HT1080 (cell line): Measurements from ENCODE around the gene QARS1. TPM values are rescaled to one million over a fixed set of nuclear protein-coding genes. Genes with fewer than 3 reads are reported as not detected.

Source experiments
- DNase-seq: peaks from one replicate; pipeline ENCODE4 v3.0.0-alpha.2; 2015; ENCODE audit warnings: low read depth
- polyA plus RNA-seq, 2 experiments: library from polyadenylated mRNA; depleted of rRNA; stranded (reverse); fragments of >200 nt; gene quantifications; 2 replicates each; pipeline ENCODE4 v1.2.3, GENCODE V29; 2015
- total RNA-seq: library from RNA; depleted of rRNA; stranded (reverse); fragments of >200 nt; shearing (Covaris generic); gene quantifications from 2 replicates; pipeline ENCODE4 v1.2.3, GENCODE V29; 2014; rRNA removed

QARS1 gene
- 233 and 324 TPM in 2 replicates for total RNA-seq
- polyA plus RNA-seq (2015; cell fraction: cytosol; rRNA removed) = 166 and 176 TPM in 2 replicates
- polyA plus RNA-seq (2015; cell fraction: nucleus; rRNA removed) = 533 and 557 TPM in 2 replicates

DNA sequence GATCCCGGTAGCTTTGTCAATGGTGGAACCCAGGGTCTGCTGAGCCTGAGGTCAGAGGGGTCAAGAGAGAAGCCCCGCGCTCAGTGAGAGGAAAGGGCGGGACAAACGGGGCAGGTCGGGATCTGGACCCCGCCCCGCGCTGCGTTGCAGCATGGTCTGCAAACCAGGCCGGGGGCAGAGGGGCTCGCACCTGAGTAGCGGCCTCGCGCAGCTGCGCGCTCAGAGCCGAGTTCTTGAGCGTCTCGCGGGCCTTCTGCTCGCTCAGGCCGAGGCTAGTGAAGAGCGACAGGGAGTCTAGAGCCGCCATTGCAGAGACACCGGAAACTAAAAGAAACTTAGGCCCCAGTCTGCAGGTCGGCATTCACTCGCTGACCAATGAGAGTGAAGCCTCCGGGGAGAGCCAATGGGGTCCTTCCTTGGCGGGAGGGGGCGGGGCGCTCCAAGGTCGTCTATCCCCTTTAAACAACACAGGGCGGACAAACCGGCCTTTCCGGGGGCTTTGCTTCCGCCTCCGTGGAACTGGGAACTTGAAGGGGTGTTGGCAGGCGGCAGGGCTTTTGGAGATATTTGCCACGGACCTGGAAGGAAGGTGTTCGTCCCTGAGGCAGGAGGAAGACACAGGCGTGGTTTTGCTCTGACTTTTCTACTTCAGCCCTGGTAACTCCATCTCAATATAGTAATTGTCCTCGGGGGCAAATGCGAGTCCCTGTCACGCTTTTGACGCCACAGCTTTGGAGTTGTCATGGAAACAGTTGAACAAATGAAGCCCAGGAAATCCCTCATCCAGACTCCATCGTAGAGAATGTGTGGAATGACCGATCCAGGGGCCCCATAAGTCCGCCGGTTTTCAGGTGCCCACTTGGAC, at the start of gene QARS1:
QARS1 (minus strand) TSS at position 331 of the 865 bp plus-strand sequence; CDS start at position 307, 24 bp downstream.
- DNase-seq = peak; percentile 92

DNA sequence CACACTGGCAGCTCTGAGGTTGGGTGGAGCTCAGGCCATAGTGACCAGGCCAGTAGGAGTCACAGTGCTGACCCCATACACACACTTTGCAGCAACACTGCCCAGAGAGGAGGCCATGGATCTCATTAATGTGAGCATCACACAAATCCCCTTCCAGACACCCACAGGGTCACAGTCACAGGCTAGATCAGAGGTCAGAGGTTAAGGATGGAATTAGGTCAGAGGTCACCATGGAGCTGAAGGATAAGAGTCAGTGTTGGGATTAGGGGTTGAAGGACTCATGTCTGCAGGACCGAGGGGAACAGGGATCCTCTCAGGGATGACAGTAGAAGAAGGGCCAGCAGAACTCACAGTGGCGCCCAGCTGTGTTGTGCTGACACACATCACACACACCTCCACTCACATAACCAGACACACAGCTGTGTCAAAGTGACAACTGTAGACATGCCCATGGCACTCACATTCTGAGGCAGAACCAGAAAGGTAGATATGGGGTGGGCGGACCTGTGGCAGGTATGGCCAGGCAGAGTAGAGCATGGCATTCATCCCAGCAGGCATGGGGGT, 48.9 kb upstream of the QARS1 start:
- no peak for DNase-seq

DNA sequence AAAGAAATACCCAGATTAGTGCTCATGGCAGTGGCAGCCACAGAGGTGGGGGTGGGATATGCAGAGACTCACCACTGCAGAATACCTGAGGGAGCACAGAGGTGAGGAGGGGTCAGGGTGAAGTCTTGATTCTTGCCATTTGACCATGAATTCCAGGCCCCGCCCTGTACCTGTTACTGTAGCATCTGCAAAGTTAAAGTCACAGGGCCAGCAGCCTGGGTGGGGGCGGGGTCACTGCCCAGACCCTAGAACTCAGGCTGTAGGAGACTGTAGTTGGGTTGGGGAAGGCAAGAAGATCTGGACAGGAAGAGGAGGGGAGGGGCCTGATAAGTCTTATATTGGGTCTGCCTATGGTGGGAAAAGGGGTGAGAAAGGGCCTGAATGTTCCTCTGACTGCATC, 47.1 kb upstream of the QARS1 start:
- no peak for DNase-seq

DNA sequence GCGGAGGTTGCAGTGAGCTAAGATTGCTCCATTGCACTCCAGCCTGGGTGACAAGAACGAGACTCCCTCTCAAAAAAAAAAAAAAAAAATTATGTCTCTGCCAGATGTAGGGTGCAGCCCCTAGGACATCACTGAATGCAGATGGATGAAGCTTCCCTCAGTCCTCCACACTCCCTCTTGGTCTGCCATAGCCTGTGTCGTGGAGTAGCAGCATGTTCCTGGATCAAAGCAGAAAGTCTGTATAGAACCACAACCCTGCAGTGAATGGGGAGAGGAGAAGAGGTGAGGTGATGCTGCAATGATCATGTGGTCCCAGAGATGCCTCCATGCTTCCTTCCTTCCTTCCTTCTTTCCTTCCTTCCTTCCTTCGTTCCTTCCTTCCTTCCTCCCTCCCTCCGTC, 43.6 kb upstream of the QARS1 start:
- DNase-seq = no peak

DNA sequence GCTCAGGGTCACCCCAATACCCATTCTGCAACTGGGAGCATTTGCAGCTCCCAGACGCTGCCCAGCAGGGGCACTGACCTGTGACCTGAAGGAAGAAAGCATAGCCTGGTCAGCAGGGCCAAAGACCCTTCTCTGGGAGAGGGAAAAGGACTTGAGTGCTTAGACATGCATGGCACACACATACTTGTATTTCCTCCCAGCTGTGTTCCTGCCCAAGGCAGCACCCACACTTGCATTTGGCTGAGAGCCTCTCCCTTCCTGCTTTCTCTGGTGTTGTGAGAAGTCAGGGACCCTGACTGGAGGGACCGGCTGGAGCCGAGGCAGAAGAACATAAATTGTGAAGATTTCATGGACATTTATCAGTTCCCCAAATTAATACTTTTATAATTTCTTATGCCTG, 35.5 kb upstream of the QARS1 start:
- no peak for DNase-seq

DNA sequence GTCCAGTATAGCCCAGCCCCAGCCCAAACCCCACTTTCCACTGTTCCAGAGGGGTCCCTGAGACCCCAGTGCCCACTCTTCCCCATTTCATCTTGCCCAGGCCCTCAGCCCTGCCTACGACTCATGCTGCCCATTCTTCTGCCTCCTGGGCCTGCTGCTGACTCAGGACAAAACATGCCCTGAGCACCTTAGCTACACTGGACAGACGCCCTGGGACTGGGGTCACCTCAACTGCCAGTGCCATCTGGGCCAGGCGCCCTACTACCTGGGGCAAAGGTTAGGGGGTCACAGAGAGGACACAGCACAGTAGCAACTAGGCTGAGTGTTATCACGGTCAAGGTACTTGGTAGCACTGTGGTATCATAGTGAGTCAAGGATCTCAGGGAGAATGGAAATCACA, 30.9 kb upstream of the QARS1 start:
- no peak for DNase-seq

DNA sequence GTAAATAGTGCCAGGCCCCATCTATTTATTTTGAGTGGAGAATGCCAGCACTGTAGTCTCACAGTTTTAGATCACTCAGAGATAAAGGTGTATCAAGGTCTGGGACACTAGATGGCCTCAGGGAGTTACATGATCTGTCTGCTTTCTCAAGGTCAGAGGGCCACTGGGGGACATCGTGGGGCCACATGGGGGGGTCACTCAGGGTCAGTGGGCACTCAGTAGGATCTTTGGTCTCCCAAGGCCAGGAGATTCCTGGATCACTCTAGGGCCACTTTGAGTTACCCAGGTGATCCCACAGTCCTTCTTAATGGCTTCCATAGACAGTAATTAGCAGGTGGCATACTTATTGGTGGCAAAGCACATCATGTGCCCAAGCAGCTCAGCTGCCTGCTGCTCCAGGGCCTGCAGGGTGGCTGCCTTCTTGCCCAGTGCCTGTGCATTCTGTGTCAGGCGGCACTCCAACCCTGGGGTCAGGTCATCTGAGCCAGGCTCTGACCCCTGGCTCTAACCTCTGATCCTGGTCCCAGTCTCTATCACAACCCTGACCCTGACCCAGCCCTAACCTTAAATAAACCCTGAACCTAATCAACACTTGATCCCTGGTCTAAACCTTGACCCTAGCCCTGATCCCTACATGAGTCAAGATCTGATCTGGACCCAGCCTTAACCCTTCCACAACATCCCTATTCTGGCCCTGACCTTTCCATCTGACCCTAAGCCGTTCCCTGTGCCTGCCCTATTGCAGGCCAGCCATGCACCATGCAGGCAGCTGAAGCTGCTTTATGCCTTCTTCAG, 30.1 kb upstream of the QARS1 start:
- DNase-seq = no peak

DNA sequence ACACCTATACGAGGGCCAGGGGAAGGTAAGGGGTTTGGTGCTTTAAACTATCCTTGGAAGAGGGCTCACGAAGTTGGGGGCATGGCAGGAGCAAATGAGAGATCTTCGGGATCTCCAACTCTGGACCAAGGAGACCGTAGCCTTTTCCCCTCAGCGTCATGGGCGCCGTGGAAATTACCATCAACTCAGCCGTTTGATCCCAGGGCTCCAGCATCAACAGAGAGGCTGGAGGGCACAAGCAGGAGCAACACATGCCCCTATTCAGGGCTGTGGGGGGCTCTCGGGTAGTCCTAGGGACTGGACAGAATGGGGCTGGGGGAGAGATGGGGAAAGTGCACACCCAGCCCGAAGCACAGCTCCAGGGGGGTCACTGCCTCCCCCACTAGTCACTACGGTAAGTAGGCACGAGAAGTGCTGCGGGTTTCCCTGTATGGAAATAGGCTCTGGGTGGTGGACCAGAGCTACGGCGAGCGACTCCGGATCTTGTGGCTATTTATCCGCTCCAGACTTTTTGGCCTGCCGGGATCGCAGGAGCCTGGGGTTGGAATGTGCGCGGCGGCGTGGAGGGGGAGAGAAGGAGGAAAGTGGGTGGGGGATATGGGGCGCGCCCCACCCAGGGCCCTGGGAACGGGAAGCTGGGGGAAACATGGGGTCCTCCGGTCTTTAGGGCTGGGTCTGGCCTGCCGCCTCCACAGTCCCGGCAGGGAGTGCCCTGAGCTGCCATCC, 28.8 kb upstream of the QARS1 start:
- DNase-seq = peak; percentile 89

DNA sequence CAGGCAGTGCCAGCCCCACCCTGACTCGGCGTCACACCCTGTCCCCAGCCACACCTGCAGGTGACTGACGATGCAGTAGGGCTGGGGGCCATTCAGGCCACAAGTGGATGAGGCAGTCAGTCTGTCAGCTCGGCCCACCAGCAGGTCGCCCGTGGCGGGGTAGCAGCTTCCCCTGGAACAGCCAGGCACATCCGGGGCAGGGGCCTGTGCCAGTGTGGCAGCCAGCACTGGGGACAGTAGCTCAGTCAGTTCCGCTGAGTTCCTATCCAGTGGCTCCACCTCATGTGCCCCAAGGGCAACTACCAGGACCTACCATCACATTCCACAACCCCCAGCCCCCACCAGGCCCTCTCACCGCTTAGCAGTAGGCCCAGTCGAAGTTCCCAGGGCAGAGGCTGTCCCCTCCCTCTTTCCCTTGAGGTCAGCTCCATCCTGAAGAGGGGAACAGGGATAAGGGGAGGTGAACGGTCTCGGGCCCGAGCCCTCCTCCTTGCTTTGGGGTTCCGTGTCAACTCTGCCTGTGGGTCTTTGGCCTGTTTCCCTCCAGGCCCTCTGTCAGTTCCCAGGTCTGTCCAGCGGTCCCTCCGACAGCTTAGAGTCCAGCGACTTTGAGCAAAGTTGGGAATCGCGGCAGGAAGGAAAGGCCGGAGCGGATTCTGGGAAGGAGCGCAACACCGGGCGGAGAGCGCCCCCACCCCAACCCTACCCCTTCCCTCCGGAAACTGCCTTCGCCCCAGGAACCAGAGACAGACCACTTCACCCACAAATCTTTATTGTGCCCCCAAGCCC, 28.1 kb upstream of the QARS1 start, which contains the start of gene LAMB2:
LAMB2 (minus strand) TSS at position 614 of the 789 bp plus-strand sequence; CDS start at position 431, 183 bp downstream.
- peak; percentile 81 for DNase-seq

DNA sequence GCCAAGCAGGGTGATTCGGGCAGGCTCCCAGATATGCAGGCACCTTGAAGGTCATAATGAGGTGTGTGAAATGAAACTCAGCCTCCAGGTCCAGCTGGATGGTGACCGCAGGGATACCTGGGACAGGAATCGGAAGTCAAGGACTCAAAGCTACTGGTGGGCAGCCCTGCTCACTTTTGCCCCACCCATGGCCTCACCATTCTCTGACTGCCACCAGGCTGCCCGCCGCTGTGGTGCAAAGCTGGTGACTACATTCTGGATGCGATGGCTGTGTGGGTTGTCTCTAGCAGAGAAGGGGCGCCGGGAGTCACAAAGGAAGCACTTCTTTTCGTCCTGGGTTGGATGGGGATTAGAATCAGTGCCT, 27.5 kb upstream of the QARS1 start:
- no peak for DNase-seq

DNA sequence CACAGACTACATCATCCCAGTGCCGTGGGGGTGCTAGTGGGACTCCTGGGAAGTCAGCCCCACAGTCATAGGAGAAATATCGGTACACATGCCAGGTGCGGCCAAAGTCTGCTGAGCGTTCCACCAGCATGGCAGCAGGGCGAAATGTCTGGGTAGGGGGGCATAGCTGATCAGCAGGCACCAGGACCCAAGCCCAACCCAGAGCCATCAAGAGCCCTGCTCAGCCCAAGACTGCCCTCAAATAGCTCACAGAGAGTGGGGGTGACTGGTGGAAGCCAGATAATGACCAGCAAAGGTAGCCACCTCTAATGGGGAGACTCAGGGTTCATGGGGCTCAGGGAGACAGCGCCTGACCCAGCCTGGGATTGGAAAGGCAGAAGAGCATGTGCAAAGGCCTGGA, 27.0 kb upstream of the QARS1 start:
- no peak for DNase-seq

DNA sequence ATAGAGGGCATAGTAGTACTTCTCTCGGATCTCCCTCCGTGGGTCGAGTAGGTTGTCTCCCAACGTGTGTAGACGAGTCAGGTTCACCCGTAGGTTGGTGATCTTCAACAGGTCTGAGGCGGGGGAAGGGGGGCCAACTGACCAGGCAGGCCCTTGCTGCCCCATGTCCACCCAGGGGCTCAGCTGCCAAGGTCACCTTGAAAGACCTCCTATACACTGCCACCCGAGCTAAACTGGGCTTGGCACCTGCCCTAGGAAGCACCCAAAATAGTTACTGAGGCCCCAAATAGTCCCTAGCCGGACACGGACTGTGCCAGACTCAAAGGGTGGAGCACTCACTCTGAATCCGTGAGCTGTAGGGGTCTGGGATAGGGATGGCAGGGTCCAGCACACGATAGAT, 26.5 kb upstream of the QARS1 start:
- DNase-seq = no peak

DNA sequence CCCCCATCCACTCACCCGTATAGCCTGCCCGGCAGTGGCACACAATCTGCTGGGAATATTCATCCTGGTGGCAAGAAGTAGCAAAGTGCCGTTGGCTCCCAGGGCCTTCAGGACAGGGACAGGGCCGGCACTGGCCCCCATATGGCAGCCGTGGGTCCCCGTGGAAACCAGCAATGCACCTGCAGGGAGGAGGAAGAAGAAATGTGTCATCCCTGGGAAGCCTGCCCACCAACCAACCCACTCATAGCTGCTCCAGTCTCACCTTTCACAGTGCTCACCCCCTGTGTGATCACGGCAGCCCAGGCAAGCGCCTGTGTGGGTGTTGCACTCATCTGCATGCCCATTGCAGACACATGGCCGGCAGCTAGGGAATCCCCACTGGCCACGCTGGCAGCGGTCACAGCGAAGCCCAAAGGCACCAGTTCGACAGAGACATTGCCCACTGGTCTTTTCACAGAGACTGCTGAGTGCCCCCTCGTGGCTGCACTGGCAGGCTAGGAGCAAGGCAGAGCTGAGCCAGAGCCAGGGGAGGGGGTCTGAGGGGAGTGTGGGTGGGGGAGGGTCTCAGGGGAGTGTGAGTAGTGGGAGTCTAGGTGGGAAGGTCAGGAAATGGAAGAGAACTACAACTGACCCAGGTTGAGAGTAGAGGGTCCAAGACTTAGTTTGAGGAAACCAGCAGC, 20.6 kb upstream of the QARS1 start:
- DNase-seq = no peak

DNA sequence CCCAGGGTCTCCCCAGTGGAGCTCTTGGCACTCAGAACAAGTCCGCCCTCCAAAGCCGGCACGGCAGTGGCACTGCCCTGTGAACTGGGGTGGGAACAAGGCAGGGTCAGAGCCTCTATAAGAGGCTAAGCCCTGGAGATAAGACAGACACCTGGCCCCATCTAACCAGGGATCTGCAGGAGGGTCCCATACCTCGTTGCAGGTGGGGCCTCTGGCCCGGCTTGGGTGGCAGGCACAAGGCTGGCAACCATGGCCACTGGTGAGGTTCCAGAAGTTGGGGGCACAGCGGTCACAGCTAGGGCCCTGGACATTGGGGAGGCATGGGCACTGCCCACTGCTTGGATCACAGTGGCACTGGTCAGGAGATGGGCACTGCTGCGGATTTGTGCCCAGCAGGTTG, 19.6 kb upstream of the QARS1 start:
- DNase-seq = no peak

DNA sequence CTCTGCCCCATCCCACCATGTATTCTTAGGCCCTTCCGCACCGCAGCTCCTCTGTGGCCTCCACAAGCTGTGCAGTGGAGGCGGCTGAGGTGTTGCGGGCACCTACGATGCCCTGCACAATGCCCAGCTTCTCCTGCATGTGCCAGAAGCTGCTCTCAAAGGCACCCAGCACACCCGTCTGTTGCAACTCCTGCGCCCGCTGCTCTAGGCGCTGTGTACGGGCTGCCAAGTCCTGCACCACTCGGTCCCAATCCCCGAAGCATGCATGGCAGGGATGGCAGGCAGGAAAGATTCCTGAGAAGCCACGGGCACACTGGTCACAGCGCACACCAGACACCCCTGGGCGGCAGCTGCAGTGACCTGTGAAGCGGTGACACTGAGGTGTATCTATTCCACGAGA, 19.1 kb upstream of the QARS1 start:
- DNase-seq = no peak

DNA sequence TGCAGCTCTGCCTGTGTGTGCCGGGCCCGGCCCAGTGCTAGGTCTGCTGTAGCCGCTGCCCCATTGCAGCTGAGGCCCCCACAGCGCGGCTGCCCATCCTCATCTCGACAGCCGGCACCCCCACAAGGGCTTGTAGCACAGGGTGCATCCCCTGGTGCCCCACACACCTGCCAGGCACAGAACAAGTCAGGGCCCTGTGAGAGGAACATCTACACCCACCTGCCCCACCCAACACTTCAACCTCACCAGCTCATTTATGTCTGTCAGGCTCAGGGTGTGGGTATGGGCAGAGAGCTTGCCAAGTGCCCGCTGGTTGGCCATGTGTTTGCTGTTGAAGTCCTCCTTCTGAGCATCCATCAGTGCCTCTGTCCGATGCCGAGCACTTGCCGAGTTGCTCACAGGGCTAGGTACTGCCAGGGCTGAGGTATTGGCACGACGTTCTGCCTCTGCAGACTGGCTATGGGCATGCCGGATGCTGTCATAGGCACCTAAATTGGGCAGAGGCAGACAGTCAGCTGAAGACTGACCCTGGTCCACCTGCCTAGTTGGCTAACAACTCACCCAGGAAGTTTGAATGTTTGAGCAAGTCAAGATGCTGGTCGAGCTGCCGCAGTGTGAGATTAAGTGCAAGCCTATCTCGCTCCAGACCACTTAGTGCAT, 18.5 kb upstream of the QARS1 start:
- DNase-seq = no peak

DNA sequence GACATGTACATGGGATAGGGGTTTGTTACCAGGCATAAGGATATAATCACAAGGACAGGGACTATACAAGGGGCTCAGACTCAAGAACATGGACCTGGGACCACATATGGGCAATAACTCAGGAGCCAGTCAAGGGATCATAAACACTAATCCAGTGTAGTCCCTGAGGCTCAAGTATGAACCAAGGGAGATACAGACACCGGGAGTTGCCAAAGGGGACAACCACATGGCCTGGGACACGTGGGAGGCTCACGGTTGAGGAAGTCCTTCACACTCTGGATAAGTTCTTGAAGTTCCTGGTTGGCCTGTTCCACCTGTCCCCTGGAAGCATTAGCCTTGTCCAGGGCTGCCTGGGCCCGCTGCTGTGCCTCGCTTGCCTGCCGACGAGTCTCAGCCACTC, 17.9 kb upstream of the QARS1 start:
- no peak for DNase-seq

DNA sequence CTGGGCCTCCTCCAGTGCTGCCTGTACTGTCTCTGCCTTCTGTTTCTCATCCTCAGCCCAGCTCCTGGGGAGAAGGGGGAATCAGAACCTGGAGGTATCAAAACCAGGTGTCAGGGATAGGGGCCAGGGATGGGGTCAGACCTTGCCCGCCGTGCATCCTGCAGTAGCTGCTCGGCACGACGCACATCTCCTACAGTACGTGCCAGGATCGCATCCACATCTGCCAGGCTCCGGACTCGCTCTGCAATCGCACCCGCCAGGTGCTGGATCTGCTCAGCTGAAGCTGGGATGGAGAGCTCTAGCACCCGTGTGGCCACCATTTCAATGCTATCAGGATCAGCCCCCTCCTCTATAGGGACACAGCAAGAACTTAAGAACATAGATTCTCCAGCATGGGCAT, 17.5 kb upstream of the QARS1 start:
- DNase-seq = no peak

DNA sequence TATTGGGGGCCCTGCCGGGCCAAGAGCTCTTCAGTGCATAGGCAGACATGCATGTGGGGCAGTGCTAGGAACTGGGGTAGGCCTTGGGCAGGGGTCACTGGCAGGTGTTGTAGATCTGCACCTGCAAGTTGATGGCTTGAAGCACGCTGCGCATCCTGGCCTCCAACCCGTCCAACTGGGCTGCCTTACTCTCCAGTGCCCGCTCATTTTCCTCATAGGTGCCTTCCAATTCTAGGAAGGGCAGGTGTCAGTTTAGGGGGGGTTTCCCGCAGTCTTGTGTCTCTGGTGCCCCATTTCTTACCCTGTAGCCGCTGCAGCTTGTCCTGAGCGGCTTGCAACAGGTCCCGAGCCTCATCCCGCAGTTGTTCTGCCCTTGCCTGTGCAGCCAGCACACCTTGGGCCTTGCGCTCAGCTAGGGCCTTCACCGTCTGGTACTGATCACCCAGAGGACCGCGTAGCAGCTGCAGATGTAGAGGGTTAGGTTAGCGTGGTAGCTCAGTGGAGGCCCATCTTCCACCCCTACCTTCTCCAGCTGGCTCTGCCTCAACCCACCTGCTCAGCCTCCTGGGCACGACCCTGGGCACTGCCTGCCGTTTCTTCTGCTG, 16.7 kb upstream of the QARS1 start:
- DNase-seq = no peak
